Measurements from ENCODE around the gene ANO10.

ANO10 gene

GRCh38 chr3:43340403-43340802, 281.4 kb downstream of the ANO10 start:
- DNase-seq, result no peak

GRCh38 chr3:43338295-43338694, 283.5 kb downstream of the ANO10 start:
- no peak for DNase-seq

GRCh38 chr3:43335799-43336198, 286.0 kb downstream of the ANO10 start:
- DNase-seq, result no peak

GRCh38 chr3:43334976-43335375, 286.8 kb downstream of the ANO10 start:
- no peak for DNase-seq

- no peak for DNase-seq
These were observed 290.4 kb downstream of the ANO10 start for GRCh38 chr3:43331381-43331780.

- no peak for DNase-seq
These were observed 290.8 kb downstream of the ANO10 start for GRCh38 chr3:43330981-43331380.

GRCh38 chr3:43328653-43329052, 293.2 kb downstream of the ANO10 start:
- DNase-seq, result no peak

- DNase-seq, result no peak
These were observed 294.2 kb downstream of the ANO10 start for GRCh38 chr3:43327582-43327979.

- no peak for DNase-seq
These were observed 294.8 kb downstream of the ANO10 start for GRCh38 chr3:43326891-43327581.

- no peak for DNase-seq
These were observed 298.3 kb downstream of the ANO10 start for GRCh38 chr3:43323541-43323940.

- no peak for DNase-seq
These were observed 301.5 kb downstream of the ANO10 start for GRCh38 chr3:43320288-43320687.

- DNase-seq, result no peak
These were observed 302.0 kb downstream of the ANO10 start for GRCh38 chr3:43319794-43320193.

GRCh38 chr3:43319376-43319775, 302.4 kb downstream of the ANO10 start:
- DNase-seq, result no peak

- no peak for DNase-seq
These were observed 304.1 kb downstream of the ANO10 start for GRCh38 chr3:43317461-43318316.

- DNase-seq, result no peak
These were observed 304.9 kb downstream of the ANO10 start for GRCh38 chr3:43316783-43317460.
